Measurements from ENCODE around the gene GASK1A.

GASK1A gene

DNA sequence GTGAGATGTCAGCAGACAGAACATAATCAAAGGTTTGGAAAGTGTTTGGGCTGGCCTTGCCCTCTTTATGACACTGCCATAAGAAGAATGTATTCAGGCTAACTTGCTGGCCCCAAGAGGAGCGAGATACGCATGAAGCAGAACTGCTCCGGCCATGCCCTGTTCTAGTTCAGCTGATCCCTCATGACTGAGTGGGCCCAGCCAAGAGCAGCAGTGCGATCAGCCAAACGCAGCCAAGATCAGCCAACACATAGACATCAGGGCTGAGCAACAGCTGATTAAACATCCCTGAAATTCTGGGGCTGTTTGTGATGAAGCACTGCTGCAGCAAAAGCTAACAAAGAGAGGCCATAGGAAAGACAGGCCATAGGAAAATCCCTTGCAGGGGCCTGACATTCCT, 102.7 kb downstream of the GASK1A start:
- H3K4me3 Mint-ChIP-seq = no peak overlapping the region
- H3K27me3 Mint-ChIP-seq (ENCODE audit: low read depth, poor library complexity) = peaks cover 7% of the 10 kb centered on the region
- no peak for DNase-seq
- H3K4me1 Mint-ChIP-seq = peaks cover 3% of the 10 kb centered on the region
- no peak overlapping the region for H3K27ac Mint-ChIP-seq
- TF ChIP-seq, protein P1, sequence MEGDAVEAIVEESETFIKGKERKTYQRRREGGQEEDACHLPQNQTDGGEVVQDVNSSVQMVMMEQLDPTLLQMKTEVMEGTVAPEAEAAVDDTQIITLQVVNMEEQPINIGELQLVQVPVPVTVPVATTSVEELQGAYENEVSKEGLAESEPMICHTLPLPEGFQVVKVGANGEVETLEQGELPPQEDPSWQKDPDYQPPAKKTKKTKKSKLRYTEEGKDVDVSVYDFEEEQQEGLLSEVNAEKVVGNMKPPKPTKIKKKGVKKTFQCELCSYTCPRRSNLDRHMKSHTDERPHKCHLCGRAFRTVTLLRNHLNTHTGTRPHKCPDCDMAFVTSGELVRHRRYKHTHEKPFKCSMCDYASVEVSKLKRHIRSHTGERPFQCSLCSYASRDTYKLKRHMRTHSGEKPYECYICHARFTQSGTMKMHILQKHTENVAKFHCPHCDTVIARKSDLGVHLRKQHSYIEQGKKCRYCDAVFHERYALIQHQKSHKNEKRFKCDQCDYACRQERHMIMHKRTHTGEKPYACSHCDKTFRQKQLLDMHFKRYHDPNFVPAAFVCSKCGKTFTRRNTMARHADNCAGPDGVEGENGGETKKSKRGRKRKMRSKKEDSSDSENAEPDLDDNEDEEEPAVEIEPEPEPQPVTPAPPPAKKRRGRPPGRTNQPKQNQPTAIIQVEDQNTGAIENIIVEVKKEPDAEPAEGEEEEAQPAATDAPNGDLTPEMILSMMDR (IDR thresholded peaks at IDR 0.05) = no peak
- H3K36me3 Mint-ChIP-seq (ENCODE audit: low read depth) = peaks cover 70% of the 10 kb centered on the region
- H3K9me3 Mint-ChIP-seq = peaks cover 18% of the 10 kb centered on the region

DNA sequence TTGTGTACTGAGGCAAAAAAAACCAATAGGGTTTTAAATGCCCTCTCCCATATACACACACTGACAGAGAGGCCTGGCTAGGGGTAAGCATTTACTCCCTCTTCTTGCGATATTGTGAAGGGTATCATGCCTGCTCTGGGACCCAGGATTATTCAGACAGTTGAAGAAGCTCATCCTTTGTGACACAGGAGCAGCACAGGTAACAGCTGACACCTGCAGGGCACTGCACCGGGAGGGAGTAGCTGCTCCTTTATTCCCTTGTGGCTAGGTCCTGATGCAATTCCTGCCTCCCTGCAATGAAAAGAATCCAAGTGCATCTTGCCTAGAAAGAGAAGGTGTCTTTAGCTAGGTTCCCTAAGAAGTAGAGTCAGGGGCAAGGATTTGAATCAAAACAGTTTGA, 103.3 kb downstream of the GASK1A start:
- Mint-ChIP-seq H3K27me3 (ENCODE audit: low read depth, poor library complexity) (peaks cover 7% of the 10 kb centered on the region), H3K9me3 (peaks cover 18% of the 10 kb centered on the region), H3K36me3 (ENCODE audit: low read depth) (peaks cover 67% of the 10 kb centered on the region), H3K27ac (no peak overlapping the region), H3K4me3 (no peak overlapping the region), H3K4me1 (peaks cover 5% of the 10 kb centered on the region)
- TF ChIP-seq, protein P1 (IDR thresholded peaks at IDR 0.05) = no peak
- DNase-seq = no peak

DNA sequence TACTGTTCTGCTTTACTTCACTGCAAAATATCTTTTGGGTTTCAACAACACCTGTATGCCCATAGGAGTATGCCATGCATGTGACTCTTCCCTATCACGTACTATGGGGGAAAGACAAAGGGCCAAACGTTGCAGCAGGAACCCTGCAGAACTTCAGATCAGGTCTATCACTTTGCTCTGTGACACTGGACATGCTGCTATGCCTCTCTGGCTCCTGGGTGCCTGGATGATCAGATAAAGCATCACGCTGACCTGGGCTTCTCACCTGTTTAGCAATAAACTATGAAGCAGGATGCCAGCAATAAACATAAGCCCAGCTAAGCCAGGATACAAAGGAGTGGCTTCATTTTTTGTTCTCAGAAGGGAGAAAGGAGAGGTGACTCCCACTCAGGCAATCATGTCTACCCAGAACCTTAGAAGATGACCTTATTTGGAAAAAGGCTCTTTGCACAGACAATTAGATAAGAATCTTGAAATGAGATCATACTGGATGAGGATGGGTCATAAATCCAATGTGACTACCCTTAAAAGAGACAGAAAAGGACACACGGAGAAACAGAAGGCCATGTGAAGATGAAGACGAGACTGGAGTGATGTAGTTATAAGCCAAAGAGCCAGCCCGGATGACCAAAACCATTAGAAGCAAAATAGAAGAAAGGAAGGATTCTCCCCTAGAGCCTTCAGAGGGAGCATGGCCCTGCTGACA, 107.5 kb downstream of the GASK1A start:
- Mint-ChIP-seq H3K4me3 (no peak overlapping the region), H3K9me3 (peaks cover 18% of the 10 kb centered on the region), H3K36me3 (ENCODE audit: low read depth) (peaks cover 33% of the 10 kb centered on the region), H3K4me1 (peaks cover 9% of the 10 kb centered on the region), H3K27me3 (ENCODE audit: low read depth, poor library complexity) (no peaks in the 10 kb centered on the region), H3K27ac (no peak overlapping the region)
- TF ChIP-seq, protein P1 (IDR thresholded peaks at IDR 0.05) = no peak
- no peak for DNase-seq

DNA sequence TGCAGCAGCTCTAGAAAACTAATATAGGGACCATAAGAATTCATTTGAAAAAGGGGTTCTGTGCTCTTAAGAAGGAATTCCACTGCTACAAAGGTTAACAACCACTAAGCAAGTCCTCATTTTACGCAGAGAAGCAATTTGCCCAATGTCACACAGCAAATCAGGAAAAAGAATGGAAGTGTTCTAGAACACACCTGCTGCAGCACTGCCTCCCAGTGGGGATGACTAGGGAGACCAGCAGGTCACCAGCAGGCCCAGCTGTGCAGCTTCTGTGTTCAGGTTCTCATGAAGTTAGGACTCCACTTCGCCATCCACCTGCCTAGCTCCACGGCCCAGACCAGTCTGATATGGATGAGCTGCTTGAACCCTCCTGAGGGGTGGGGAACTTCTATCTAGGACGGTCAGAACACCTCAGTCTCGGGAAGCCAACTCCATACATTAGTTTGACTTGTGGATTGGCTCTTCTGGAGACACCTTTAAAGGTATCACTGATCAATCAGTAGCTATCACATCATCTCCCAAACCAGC, 108.2 kb downstream of the GASK1A start:
- Mint-ChIP-seq H3K27ac (no peak overlapping the region), H3K36me3 (ENCODE audit: low read depth) (peaks cover 29% of the 10 kb centered on the region), H3K27me3 (ENCODE audit: low read depth, poor library complexity) (no peaks in the 10 kb centered on the region), H3K4me3 (no peak overlapping the region), H3K4me1 (peaks cover 9% of the 10 kb centered on the region), H3K9me3 (peaks cover 18% of the 10 kb centered on the region)
- TF ChIP-seq, protein P1 (IDR thresholded peaks at IDR 0.05) = no peak
- no peak for DNase-seq

DNA sequence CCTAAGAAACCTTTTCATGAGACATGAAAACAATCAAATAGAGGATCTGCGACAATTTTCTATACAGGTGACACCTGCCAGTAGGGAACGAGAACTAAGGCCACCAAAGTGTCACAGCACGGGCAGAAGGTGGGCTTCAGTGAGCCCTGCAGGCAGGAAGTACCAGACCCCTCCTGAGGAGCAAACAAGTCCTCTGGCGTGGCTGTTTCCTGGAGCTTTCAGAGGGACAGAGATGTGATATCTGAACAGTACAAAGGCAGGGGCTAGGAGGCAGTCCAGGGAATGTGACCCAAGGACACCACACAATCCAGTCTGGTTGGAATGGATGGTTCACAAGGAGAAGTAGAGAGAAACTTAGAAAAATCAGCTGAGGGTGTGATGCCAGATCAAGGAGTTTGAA, 110.0 kb downstream of the GASK1A start:
- Mint-ChIP-seq H3K27ac (no peak overlapping the region), H3K9me3 (peaks cover 7% of the 10 kb centered on the region), H3K27me3 (ENCODE audit: low read depth, poor library complexity) (no peaks in the 10 kb centered on the region), H3K4me3 (no peak overlapping the region), H3K36me3 (ENCODE audit: low read depth) (peaks cover 13% of the 10 kb centered on the region), H3K4me1 (peaks cover 9% of the 10 kb centered on the region)
- DNase-seq = no peak
- TF ChIP-seq, protein P1 (IDR thresholded peaks at IDR 0.05) = no peak

DNA sequence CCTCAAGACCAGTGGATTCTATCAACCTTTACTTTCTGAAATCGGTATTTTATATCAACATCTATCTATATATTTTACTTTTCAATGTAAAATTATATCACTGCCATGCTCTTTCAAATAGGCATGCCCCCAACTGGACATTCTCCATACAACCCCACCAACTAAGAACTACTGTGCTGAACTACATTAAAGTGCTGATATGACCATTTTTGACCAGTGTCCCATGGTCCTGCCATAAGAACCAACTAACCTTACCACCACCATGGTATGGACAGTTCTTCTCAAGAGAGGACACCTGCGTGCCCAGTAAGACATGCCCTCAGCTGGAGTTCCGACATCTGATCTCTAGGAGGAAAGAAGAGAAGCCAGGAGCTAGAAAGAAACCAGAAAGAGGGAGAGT, 111.1 kb downstream of the GASK1A start:
- Mint-ChIP-seq H3K4me3 (no peak overlapping the region), H3K4me1 (peaks cover 9% of the 10 kb centered on the region), H3K9me3 (no peaks in the 10 kb centered on the region), H3K36me3 (ENCODE audit: low read depth) (peaks cover 5% of the 10 kb centered on the region), H3K27me3 (ENCODE audit: low read depth, poor library complexity) (peaks cover 2% of the 10 kb centered on the region), H3K27ac (peak overlapping the region; percentile 3)
- TF ChIP-seq, protein P1 (IDR thresholded peaks at IDR 0.05) = no peak
- no peak for DNase-seq

All from nephron progenitor cell (in vitro differentiated cells).